Lung (tissue), 12 donors: ENCODE data around the gene RHOV. TPM values are rescaled to one million over a fixed set of nuclear protein-coding genes. Genes with fewer than 3 reads are reported as not detected.
A peak's percentile ranks its signal among the peaks of the same experiment; 100 is the strongest.

Experiments
- ATAC-seq: fragments of 200-7000 bp; cut with Tn5 transposase; one replicate; pipeline ENCODE4 v1.9.1; 2020; ENCODE audit warnings: moderate number of reproducible peaks; ENCODE audit not compliant: insufficient read depth, low FRiP score
- DNase-seq, 3 donors: peaks; one replicate each; pipeline ENCODE4 v3.0.0-alpha.2; 2013 to 2017
- H3K27ac ChIP-seq, 2 donors: one replicate each; pipeline ENCODE4 v1.5.1; 2013; ENCODE audit warnings: mild to moderate bottlenecking in 2 of 2, moderate library complexity in 2 of 2, control low read depth in 1 of 2, inconsistent platforms in 1 of 2, low read depth in 1 of 2, low read length in 1 of 2
- H3K27me3 ChIP-seq, 3 donors: one replicate each; pipeline ENCODE4 v1.5.1; 2013; ENCODE audit warnings: low read length in 2 of 3; ENCODE audit not compliant: control insufficient read depth in 3 of 3, insufficient read depth in 3 of 3
- H3K36me3 ChIP-seq, 4 donors: one replicate each; pipeline ENCODE4 v1.5.1; 2013; ENCODE audit warnings: low read length in 4 of 4, mild to moderate bottlenecking in 1 of 4, moderate library complexity in 1 of 4; ENCODE audit not compliant: control insufficient read depth in 4 of 4, insufficient read depth in 4 of 4
- H3K4me1 ChIP-seq, 5 donors: one replicate each; pipeline ENCODE4 v1.5.1; 2013; ENCODE audit warnings: low read length in 5 of 5, mild to moderate bottlenecking in 2 of 5, moderate library complexity in 1 of 5; ENCODE audit not compliant: control insufficient read depth in 5 of 5, insufficient read depth in 5 of 5
- H3K4me3 ChIP-seq: one replicate; pipeline ENCODE4 v1.5.1; 2013; ENCODE audit warnings: mild to moderate bottlenecking, control low read depth, moderate library complexity
- H3K9ac ChIP-seq, 2 donors: one replicate each; pipeline ENCODE4 v1.5.1; 2013; ENCODE audit warnings: low read length in 2 of 2, control low read depth in 1 of 2; ENCODE audit not compliant: insufficient read depth in 1 of 2
- H3K9me3 ChIP-seq, 4 donors: one replicate each; pipeline ENCODE4 v1.5.1; 2013; ENCODE audit warnings: low read length in 3 of 4, mild to moderate bottlenecking in 1 of 4, moderate library complexity in 1 of 4; ENCODE audit not compliant: control insufficient read depth in 4 of 4, insufficient read depth in 3 of 4
- WGBS, 2 donors: extraction: QIAGEN DNeasy Blood & Tissue Kit; methylation state at CpG; one replicate each; pipeline ENCODE4 v1.1.7; 2013; 5-methylcytosine and 5-hydroxymethylcytosine counted together
- polyA plus RNA-seq, 2 donors: library from polyadenylated mRNA; stranded (reverse); fragments of 200-250 nt; gene quantifications; one replicate each; pipeline ENCODE4 v1.2.1, GENCODE V29; 2013
- total RNA-seq, 2 donors: library from RNA; depleted of rRNA in 1 of 2; stranded (reverse); fragments of >200 nt in 1 of 2; gene quantifications; one replicate each; pipeline ENCODE4 v1.2.1, GENCODE V29; 2014 to 2021
- TF ChIP-seq, protein P1 (sequence below): IDR thresholded peaks from 2 replicates; pipeline ENCODE4 v1.5.1; 2012; ENCODE audit warnings: mild to moderate bottlenecking; ENCODE audit errors: control extremely low read depth, extremely low read depth
- donor health status: control.
- donor health status: control.
- donor health status: Bipolar disorder and iron deficiency.
- donor health status: healthy.
- donor health status: DM: yes; HTN: yes; CAD: no.

The RHOV gene
- total and polyA plus RNA-seq, 4 donors = 2.1 to 8.5 (median 4.3) TPM

DNA sequence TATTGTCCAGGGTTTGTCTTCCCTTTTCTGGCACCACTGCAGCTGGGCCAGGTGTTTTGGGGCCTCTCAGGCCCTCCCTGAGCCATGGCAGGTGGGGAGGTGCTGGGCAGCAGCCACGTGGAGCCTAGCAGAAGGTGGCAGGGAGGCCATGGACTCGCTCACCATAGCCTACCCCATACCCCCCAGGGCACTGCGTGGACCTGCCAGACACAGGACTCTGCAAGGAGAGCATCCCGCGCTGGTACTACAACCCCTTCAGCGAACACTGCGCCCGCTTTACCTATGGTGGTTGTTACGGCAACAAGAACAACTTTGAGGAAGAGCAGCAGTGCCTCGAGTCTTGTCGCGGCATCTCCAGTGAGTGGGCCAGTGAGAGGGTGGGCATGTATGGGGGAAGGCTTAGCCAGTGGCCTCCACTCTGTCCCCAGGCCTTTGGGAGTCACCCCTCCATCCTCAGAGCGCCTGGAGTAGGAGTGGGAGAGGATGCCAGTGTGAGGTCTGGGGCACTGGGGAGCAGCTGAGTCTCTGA, 18.3 kb downstream of the RHOV start:
- no peak for ATAC-seq
- H3K4me1 ChIP-seq = peaks cover 0 to 12% (median 4%) of the 10 kb centered on the region in 5 donors
- no peak overlapping the region for H3K9ac ChIP-seq
- no peak overlapping the region for H3K27ac ChIP-seq
- H3K4me3 ChIP-seq = no peak overlapping the region
- TF ChIP-seq, protein P1, sequence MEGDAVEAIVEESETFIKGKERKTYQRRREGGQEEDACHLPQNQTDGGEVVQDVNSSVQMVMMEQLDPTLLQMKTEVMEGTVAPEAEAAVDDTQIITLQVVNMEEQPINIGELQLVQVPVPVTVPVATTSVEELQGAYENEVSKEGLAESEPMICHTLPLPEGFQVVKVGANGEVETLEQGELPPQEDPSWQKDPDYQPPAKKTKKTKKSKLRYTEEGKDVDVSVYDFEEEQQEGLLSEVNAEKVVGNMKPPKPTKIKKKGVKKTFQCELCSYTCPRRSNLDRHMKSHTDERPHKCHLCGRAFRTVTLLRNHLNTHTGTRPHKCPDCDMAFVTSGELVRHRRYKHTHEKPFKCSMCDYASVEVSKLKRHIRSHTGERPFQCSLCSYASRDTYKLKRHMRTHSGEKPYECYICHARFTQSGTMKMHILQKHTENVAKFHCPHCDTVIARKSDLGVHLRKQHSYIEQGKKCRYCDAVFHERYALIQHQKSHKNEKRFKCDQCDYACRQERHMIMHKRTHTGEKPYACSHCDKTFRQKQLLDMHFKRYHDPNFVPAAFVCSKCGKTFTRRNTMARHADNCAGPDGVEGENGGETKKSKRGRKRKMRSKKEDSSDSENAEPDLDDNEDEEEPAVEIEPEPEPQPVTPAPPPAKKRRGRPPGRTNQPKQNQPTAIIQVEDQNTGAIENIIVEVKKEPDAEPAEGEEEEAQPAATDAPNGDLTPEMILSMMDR = no peak
- H3K27me3 ChIP-seq = no peaks in the 10 kb centered on the region
- DNase-seq = peak in 1 of 3 donors; percentile 8
- no peaks in the 10 kb centered on the region for H3K9me3 ChIP-seq
- WGBS, 2 donors = 84 to 87% methylated on average over 13 of the region's 13 CpGs
- peaks cover 0 to 18% (median 0%) of the 10 kb centered on the region in 4 donors for H3K36me3 ChIP-seq

DNA sequence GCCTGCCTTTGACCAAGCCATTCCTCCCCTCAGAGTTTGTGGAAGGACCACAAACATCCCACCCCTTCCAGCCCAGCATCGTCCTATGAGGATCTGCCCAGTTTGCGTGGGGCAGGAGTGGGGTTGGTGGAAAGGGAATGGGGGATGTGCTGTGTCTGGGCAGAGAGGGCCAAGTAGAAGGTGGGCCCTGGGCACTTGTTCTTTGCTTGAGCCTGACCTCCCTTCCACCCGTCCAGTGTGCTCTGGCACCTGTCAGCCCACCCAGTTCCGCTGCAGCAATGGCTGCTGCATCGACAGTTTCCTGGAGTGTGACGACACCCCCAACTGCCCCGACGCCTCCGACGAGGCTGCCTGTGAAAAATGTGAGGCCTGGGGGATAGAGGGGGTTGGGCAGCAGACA, 19.9 kb downstream of the RHOV start:
- WGBS, 2 donors = 56 to 68% methylated on average over 10 of the region's 10 CpGs

GRCh38 chr15:40853241-40853890, 20.7 kb downstream of the RHOV start:
- WGBS, 2 donors = 92 to 96% methylated on average over 16 of the region's 16 CpGs
- no peak overlapping the region for H3K4me3 ChIP-seq
- H3K27ac ChIP-seq = no peak overlapping the region
- H3K36me3 ChIP-seq = peaks cover 0 to 18% (median 0%) of the 10 kb centered on the region in 4 donors
- TF ChIP-seq, protein P1 = no peak
- H3K9ac ChIP-seq = no peak overlapping the region
- ATAC-seq (no peak), DNase-seq (no peak)
- H3K27me3 ChIP-seq = no peaks in the 10 kb centered on the region
- H3K4me1 ChIP-seq = peaks cover 0 to 12% (median 4%) of the 10 kb centered on the region in 5 donors
- H3K9me3 ChIP-seq = no peaks in the 10 kb centered on the region

More for the DNA sequence above, 19.9 kb downstream of the RHOV start:
- no peak overlapping the region for H3K27ac ChIP-seq
- peaks cover 0 to 18% (median 0%) of the 10 kb centered on the region in 4 donors for H3K36me3 ChIP-seq
- no peak overlapping the region for H3K9ac ChIP-seq
- H3K4me1 ChIP-seq = peaks cover 0 to 12% (median 4%) of the 10 kb centered on the region in 5 donors
- DNase-seq (no peak), ATAC-seq (no peak)
- no peaks in the 10 kb centered on the region for H3K27me3 ChIP-seq
- no peaks in the 10 kb centered on the region for H3K9me3 ChIP-seq
- TF ChIP-seq, protein P1 = no peak
- no peak overlapping the region for H3K4me3 ChIP-seq
